ENCODE measurements around the gene BRD1.

BRD1 gene

DNA sequence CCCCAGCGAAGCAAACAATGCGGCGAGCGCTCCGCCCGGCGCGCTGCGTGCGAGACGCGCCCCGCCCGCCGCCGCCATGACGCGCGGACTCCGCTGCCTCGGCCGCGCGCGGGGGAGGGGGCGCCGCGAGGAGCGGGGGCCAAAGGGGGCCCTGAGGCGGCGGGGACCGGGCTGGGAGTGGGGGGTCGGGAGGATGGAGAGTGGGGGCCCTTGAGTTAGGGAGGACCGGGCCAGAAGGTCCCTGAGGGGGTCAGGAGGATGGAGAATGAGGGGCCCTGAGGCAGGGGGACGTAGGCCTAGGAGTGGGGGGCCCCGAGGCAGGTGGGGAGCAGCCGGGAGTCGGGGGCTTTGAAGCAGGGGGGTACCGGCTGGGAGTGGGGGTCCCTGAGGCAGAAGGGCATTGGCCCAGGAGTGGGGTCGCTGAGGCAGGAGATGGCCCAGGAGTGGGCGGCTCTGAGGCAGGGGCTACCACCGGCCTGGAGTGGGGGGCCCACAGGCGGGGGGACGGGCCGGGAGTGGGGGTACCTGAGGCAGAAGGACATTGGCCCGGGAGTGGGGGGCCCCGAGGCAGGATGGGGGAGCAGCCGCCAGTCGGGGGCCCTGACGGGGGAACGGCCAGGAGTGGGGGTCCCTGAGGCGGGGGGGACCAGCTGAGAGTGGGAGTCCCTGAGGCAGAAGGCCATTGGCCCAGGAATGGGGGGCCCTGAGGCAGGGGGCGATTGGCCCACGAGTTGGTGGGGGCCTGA, at the start of gene BRD1:
Gene BRD1, minus strand, starts transcription at position 21 of the 746 bp plus-strand sequence. CDS start 3,556 bp downstream, outside the sequence.
- TF ChIP-seq ZFX (IDR thresholded peaks at IDR 0.05; ENCODE audit: borderline replicate concordance) = no peak
- TF ChIP-seq, protein P1, sequence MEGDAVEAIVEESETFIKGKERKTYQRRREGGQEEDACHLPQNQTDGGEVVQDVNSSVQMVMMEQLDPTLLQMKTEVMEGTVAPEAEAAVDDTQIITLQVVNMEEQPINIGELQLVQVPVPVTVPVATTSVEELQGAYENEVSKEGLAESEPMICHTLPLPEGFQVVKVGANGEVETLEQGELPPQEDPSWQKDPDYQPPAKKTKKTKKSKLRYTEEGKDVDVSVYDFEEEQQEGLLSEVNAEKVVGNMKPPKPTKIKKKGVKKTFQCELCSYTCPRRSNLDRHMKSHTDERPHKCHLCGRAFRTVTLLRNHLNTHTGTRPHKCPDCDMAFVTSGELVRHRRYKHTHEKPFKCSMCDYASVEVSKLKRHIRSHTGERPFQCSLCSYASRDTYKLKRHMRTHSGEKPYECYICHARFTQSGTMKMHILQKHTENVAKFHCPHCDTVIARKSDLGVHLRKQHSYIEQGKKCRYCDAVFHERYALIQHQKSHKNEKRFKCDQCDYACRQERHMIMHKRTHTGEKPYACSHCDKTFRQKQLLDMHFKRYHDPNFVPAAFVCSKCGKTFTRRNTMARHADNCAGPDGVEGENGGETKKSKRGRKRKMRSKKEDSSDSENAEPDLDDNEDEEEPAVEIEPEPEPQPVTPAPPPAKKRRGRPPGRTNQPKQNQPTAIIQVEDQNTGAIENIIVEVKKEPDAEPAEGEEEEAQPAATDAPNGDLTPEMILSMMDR (IDR thresholded peaks at IDR 0.05) = no peak
- H3K27ac ChIP-seq = peak within 1 kb of the TSS; percentile 75

- no peak overlapping the region for H3K27ac ChIP-seq
- TF ChIP-seq ZFX (IDR thresholded peaks at IDR 0.05; ENCODE audit: borderline replicate concordance) = no peak
- TF ChIP-seq, protein P1 (IDR thresholded peaks at IDR 0.05) = no peak
Measured at GRCh38 chr22:49873228-49873940, 45.7 kb upstream of the BRD1 start.

DNA sequence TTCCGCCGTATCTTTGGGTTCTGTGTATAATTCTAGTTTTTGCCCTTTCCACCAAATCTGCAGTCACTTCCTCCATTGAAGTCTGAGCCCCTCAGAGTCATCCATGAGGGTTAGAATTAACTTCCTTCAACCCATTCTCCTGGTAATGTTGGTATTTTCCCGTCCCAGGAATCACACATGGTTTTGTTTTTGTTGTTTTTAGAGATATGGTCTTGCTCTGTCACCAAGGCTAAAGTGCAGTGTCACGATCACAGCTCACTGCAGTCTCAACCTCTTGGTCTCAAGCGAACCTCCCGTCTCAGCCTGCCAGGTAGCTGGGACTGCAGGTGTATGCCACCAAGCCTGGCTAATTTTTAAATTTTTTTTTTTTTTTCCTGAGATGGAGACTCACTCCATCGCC, 44.7 kb upstream of the BRD1 start:
- TF ChIP-seq, protein P1 (IDR thresholded peaks at IDR 0.05) = no peak
- TF ChIP-seq ZFX (IDR thresholded peaks at IDR 0.05; ENCODE audit: borderline replicate concordance) = no peak

DNA sequence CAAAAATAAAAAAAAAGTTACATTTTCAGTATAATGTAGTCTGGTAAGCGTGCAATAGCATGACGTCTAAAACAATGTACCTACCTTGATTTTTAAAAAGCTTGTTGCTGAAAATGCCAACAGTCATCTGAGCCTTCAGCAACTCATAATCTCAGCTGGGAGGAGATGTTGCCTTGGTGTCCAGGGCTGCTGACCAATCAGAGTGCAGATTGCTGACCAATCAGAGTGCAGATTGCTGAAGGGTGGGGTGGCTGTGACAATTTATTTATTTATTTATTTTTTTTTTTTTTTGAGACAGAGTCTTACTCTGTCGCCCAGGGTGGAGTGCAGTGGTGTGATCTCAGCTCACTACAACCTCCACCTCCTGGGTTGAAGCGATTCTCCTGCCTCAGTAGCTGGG, 43.8 kb upstream of the BRD1 start:
- peak overlapping the region; percentile 53 for H3K27ac ChIP-seq

More for the DNA sequence above, 44.7 kb upstream of the BRD1 start:
- no peak overlapping the region for H3K27ac ChIP-seq

GRCh38 chr22:49869845-49870712, 42.4 kb upstream of the BRD1 start:
- TF ChIP-seq, protein P1 (IDR thresholded peaks at IDR 0.05) = no peak
- no peak for TF ChIP-seq ZFX (IDR thresholded peaks at IDR 0.05; ENCODE audit: borderline replicate concordance)
- H3K27ac ChIP-seq = no peak overlapping the region

More for the DNA sequence above, 43.8 kb upstream of the BRD1 start:
- no peak for TF ChIP-seq ZFX (IDR thresholded peaks at IDR 0.05; ENCODE audit: borderline replicate concordance)
- TF ChIP-seq, protein P1 (IDR thresholded peaks at IDR 0.05) = no peak

DNA sequence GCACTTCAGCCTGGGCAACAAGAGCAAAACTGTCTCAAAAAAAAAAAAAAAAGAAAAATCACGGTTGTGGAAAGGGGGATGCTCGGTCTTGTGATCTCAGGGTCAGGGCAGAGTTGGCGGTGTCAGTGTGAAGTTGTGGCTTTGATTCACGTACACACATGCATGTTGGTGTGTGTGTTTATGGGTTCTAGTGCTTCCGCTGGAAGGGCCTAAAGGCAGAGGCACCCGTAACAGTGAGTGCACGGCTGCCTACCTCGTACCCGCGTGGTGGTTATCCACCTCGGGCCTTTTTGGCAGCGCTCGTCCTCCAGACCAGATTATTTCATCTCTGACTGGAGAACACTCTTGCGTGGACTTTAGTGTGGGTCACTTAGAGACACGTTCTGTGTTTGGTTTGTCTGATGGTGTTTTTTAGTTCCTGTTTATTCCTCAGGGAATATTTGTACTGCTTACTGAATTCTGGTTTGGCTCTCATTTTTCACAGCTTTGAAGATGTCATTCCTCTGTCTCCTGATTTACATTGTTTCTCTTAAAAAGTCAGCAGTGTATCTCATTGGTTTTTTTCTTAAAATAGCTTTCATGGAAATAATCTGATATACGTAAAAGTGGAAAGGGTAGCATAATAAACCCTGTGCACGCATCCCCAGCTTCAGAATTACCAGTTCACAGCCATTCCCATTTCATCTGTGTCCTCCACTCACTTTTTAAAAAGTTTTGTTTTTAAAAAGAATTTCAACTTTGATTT, 41.6 kb upstream of the BRD1 start:
- TF ChIP-seq, protein P1 (IDR thresholded peaks at IDR 0.05) = no peak
- no peak overlapping the region for H3K27ac ChIP-seq

Measured in 22Rv1 (cell line).